Neutrophil (primary cell): Measurements from ENCODE around the gene VSIG8.

ENCODE experiments used
- H3K27ac ChIP-seq: fragments of 200-600 bp; sonication (generic); 2 replicates; pipeline ENCODE4 v1.5.1; 2016; ENCODE audit warnings: mild to moderate bottlenecking, moderate library complexity
- H3K27me3 ChIP-seq: fragments of 200-600 bp; sonication (generic); 2 replicates; pipeline ENCODE4 v1.6.0; 2016; ENCODE audit warnings: mild to moderate bottlenecking
- H3K36me3 ChIP-seq: fragments of 200-600 bp; sonication (generic); 2 replicates; pipeline ENCODE4 v1.5.1; 2017
- H3K4me1 ChIP-seq, 2 experiments: fragments of 200-600 bp in 1 of 2; sonication (generic) in 1 of 2; 1 replicate in 1 of 2; 2 replicates in 1 of 2; pipeline versions ENCODE4 v1.5.1 to v1.6.1; 2013 to 2016; ENCODE audit warnings: low read depth in 1 of 2, low read length in 1 of 2, mild to moderate bottlenecking in 1 of 2, moderate library complexity in 1 of 2; ENCODE audit not compliant: control insufficient read depth in 1 of 2, insufficient read depth in 1 of 2
- H3K4me3 ChIP-seq, 2 experiments: fragments of 200-600 bp in 1 of 2; sonication (generic) in 1 of 2; 1 replicate in 1 of 2; 2 replicates in 1 of 2; pipeline ENCODE4 v1.5.1; 2013 to 2016; ENCODE audit warnings: low read depth in 1 of 2, low read length in 1 of 2, mild to moderate bottlenecking in 1 of 2, moderate library complexity in 1 of 2
- H3K9me3 ChIP-seq: fragments of 200-600 bp; sonication (generic); 2 replicates; pipeline ENCODE4 v1.5.1; 2016
- TF ChIP-seq, protein P1 (sequence below): fragments of 200-600 bp; sonication (generic); IDR thresholded peaks from 2 replicates; pipeline ENCODE4 v1.5.1; 2016; ENCODE audit warnings: antibody characterized with exemption

The VSIG8 gene

DNA sequence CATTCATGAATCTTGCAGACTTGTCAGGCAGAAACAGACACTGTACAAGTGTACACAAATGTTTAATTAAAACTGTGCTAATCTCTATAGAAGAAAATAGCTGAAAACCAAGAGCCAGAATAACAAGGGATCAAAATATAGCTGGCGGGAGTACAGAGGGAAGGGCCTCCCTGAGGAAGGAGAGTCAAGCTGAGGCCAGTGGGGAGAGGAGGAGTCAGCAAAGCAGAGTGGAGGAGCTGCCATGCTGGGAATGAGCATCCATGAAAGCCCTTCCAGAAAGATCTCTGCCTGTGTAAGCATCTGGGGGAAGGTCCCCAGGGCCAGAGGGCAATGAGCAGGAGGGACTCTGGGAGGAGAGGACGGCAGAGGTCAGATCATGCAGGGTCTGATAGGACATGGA, 20.7 kb downstream of the VSIG8 start:
- TF ChIP-seq, protein P1, sequence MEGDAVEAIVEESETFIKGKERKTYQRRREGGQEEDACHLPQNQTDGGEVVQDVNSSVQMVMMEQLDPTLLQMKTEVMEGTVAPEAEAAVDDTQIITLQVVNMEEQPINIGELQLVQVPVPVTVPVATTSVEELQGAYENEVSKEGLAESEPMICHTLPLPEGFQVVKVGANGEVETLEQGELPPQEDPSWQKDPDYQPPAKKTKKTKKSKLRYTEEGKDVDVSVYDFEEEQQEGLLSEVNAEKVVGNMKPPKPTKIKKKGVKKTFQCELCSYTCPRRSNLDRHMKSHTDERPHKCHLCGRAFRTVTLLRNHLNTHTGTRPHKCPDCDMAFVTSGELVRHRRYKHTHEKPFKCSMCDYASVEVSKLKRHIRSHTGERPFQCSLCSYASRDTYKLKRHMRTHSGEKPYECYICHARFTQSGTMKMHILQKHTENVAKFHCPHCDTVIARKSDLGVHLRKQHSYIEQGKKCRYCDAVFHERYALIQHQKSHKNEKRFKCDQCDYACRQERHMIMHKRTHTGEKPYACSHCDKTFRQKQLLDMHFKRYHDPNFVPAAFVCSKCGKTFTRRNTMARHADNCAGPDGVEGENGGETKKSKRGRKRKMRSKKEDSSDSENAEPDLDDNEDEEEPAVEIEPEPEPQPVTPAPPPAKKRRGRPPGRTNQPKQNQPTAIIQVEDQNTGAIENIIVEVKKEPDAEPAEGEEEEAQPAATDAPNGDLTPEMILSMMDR, result no peak
- Histone ChIP-seq H3K4me3 (no peak overlapping the region), H3K9me3 (no peaks in the 10 kb centered on the region), H3K4me1 (peaks cover 12 to 13% of the 10 kb centered on the region in 2 experiments), H3K27ac (no peak overlapping the region), H3K27me3 (no peaks in the 10 kb centered on the region), H3K36me3 (no peaks in the 10 kb centered on the region)

DNA sequence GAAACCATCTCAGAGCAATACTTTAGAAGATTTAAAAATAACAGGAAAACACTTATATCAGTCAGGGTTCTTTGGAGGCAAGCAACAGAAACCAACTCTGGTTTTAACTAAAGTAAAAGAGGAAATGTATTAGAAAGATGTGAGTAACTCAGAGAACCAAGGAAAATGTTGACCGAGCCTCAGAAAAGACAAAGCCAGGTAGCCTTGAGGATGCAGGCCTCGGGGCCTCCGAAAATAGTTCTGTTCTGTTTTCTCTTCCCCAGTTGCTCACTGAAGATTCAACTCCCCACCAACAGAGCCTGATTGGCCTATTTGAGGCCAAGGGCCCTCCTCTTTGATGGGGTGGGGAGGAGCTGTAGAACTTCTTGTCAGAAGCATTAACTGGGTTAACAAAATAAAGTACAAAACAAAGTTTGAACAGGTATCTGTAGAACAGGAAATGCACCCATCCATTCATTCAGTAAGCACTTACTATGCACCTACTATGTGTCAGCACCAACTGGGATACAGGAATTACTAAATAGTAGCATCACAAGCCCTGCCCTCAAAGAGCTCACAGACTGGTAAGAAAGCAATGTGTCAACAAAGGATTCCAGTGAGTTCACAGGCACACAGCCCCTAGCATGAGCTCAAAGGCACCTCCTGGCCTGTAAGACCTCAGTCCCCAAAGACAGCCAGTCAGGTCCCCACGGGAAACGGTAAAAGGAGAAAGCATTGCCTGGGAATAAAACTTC, 23.2 kb downstream of the VSIG8 start:
- H3K36me3 ChIP-seq, result no peaks in the 10 kb centered on the region
- H3K9me3 ChIP-seq, result no peaks in the 10 kb centered on the region
- no peak overlapping the region for H3K4me3 ChIP-seq
- H3K4me1 ChIP-seq, result peaks cover 0 to 8% of the 10 kb centered on the region in 2 experiments
- H3K27ac ChIP-seq, result no peak overlapping the region
- TF ChIP-seq, protein P1, result no peak
- no peaks in the 10 kb centered on the region for H3K27me3 ChIP-seq

DNA sequence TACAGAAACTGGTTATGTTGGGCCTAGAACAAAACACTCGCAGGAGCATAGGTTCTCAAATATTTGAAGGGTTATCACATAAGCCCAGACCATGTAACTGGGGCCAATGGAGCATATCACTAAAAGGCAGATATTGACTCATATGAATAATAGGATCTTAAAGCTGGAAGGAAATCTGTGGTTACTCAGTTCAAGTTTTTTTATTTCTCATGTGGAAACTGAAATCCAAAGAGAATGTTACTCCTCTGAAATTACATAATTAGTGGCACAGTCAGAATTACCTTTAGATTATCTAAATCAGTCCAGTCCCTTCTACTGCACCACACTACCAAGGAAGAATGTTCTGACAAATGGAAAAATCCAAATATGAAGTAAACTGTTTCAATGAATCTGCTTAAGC, 23.7 kb downstream of the VSIG8 start:
- Histone ChIP-seq H3K4me3 (no peak overlapping the region), H3K4me1 (peaks cover 0 to 8% of the 10 kb centered on the region in 2 experiments), H3K27ac (no peak overlapping the region), H3K27me3 (no peaks in the 10 kb centered on the region), H3K36me3 (no peaks in the 10 kb centered on the region), H3K9me3 (no peaks in the 10 kb centered on the region)
- TF ChIP-seq, protein P1, result no peak

DNA sequence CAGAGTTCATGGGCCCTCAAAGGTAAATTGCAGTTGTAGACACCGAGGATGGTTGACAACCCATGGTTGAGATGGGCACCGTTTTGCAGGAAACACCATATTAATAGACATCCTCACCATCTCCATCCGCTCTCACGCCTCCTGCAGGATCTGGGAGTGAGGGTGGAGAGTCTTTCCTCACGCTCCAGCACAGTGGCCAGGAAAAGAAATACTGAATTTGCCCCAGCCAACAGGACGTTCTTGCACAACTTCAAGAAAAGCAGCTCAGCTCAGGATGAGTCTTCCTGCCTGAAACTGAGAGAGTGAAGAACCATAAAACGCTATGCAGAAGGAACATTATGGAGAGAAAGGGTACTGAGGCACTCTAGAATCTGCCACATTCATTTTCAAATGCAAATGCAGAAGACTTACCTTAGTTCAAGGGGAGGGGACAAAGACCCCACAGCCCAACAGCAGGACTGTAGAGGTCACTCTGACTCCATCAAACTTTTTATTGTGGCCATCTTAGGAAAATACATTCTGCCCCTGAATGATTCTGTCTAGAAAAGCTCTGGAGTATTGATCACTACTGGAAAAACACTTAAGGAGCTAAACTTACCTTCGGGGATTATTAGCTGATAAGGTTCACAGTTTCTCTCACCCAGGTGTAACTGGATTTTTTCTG, 26.5 kb downstream of the VSIG8 start:
- peaks cover 0 to 8% of the 10 kb centered on the region in 2 experiments for H3K4me1 ChIP-seq
- no peaks in the 10 kb centered on the region for H3K27me3 ChIP-seq
- H3K27ac ChIP-seq, result no peak overlapping the region
- H3K4me3 ChIP-seq, result no peak overlapping the region
- TF ChIP-seq, protein P1, result no peak
- H3K36me3 ChIP-seq, result no peaks in the 10 kb centered on the region
- H3K9me3 ChIP-seq, result no peaks in the 10 kb centered on the region

DNA sequence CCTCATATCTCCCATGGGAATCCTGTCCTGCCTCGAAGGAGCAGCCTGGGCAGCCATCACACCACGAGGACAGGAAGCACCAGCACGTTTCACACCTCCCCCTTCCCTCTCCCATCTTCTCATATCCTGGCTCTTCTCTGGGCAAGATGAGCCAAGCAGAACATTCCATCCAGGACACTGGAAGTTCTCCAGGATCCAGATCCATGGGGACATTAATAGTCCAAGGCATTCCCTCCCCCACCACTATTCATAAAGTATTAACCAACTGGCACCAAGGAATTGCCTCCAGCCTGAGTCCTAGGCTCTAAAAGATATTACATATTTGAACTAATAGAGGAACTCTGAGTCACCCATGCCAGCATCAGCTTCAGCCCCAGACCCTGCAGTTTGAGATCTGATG, 27.1 kb downstream of the VSIG8 start:
- Histone ChIP-seq H3K27me3 (no peaks in the 10 kb centered on the region), H3K4me3 (no peak overlapping the region), H3K4me1 (peaks cover 0 to 8% of the 10 kb centered on the region in 2 experiments), H3K36me3 (no peaks in the 10 kb centered on the region), H3K27ac (no peak overlapping the region), H3K9me3 (no peaks in the 10 kb centered on the region)
- TF ChIP-seq, protein P1, result no peak
